H1 (cell line): ENCODE results near the gene SLC2A2. TPM values are rescaled to one million over a fixed set of nuclear protein-coding genes. Genes with fewer than 3 reads are reported as not detected.

ENCODE experiments used
- CTCF ChIA-PET: fragments of 300-600 bp; sonication (Branson Sonifier 250); formaldehyde crosslinking; loops from one replicate; lab custom pipeline; 2021; ENCODE audit not compliant: partially characterized antibody; lab: Charles Lee
- POLR2A ChIA-PET: fragments of 300-600 bp; sonication (Branson Sonifier 250); formaldehyde crosslinking; loops from one replicate; lab custom pipeline; 2021; ENCODE audit warnings: inconsistent platforms; ENCODE audit not compliant: partially characterized antibody; lab: Charles Lee
- DNase-seq, 2 experiments: peaks; one replicate each; pipeline versions ENCODE4 v3.0.0 to v3.0.0-alpha.2; 2010 to 2022; ENCODE audit warnings: low spot score in 2 of 2, low read depth in 1 of 2, mixed read lengths in 1 of 2
- FAIRE-seq: peaks from 2 replicates; lab custom pipeline; 2011; peaks lifted over from hg19 to GRCh38; lab: Jason Lieb, UNC
- H2AFZ ChIP-seq: 2 replicates; pipeline ENCODE4 v1.8.1; 2012; ENCODE audit warnings: low read length, inconsistent platforms
- H2AK5ac ChIP-seq: 2 replicates; pipeline ENCODE4 v1.6.1; 2013; ENCODE audit warnings: low read depth, low read length
- H2BK120ac ChIP-seq: replicated peaks from 2 replicates; pipeline ENCODE3; 2013; ENCODE audit warnings: low read depth, low read length, inconsistent platforms
- H2BK12ac ChIP-seq: 2 replicates; pipeline ENCODE4 v1.6.1; 2013; ENCODE audit warnings: low read depth, low read length
- H2BK15ac ChIP-seq: 2 replicates; pipeline ENCODE4 v1.6.1; 2013; ENCODE audit warnings: low read length
- H2BK20ac ChIP-seq: 2 replicates; pipeline ENCODE4 v1.6.1; 2013; ENCODE audit warnings: low read length
- H2BK5ac ChIP-seq: 2 replicates; pipeline ENCODE4 v1.6.1; 2013; ENCODE audit warnings: low read depth, low read length
- H3K14ac ChIP-seq: 2 replicates; pipeline ENCODE4 v1.6.1; 2013; ENCODE audit warnings: inconsistent platforms; ENCODE audit not compliant: insufficient read length
- H3K18ac ChIP-seq: 2 replicates; pipeline ENCODE4 v1.6.1; 2013; ENCODE audit warnings: low read length; ENCODE audit errors: extremely low read depth
- H3K23ac ChIP-seq: 2 replicates; pipeline ENCODE4 v1.6.1; 2013; ENCODE audit warnings: inconsistent platforms; ENCODE audit not compliant: insufficient read length
- H3K23me2 ChIP-seq: 2 replicates; pipeline ENCODE4 v1.6.1; 2013; ENCODE audit warnings: low read depth, low read length
- H3K27ac ChIP-seq: 2 replicates; pipeline ENCODE4 v1.6.1; 2011; ENCODE audit warnings: low read depth, low read length, inconsistent platforms
- H3K27me3 ChIP-seq, 4 experiments: replicated peaks in 1 of 4; 1 replicate in 1 of 4; 2 replicates in 3 of 4; pipeline versions ENCODE4 v1.6.1 to v1.8.1; 2011 to 2013; ENCODE audit warnings: low read length in 3 of 4, mild to moderate bottlenecking in 3 of 4, inconsistent platforms in 2 of 4, mixed read lengths in 2 of 4, moderate library complexity in 1 of 4; ENCODE audit not compliant: control insufficient read depth in 3 of 4, insufficient read depth in 3 of 4; ENCODE audit errors: extremely low read depth in 1 of 4
- H3K36me3 ChIP-seq, 4 experiments: 2 replicates each; pipeline versions ENCODE4 v1.6.1 to v1.8.1; 2011 to 2013; ENCODE audit warnings: mild to moderate bottlenecking in 4 of 4, low read length in 3 of 4, moderate library complexity in 2 of 4, control low read depth in 1 of 4, inconsistent platforms in 1 of 4; ENCODE audit not compliant: insufficient read depth in 4 of 4, control insufficient read depth in 2 of 4
- H3K4ac ChIP-seq: replicated peaks from 2 replicates; pipeline ENCODE3; 2013; ENCODE audit warnings: low read length, low read depth, mixed read lengths, inconsistent platforms; ENCODE audit not compliant: insufficient read length
- H3K4me1 ChIP-seq, 4 experiments: replicated peaks in 1 of 4; 1 replicate in 1 of 4; 2 replicates in 3 of 4; pipeline versions ENCODE4 v1.6.1 to v1.8.1; 2011 to 2013; ENCODE audit warnings: low read length in 3 of 4, inconsistent platforms in 2 of 4, mixed read lengths in 1 of 4; ENCODE audit not compliant: insufficient read depth in 4 of 4, control insufficient read depth in 3 of 4
- H3K4me2 ChIP-seq, 2 experiments: 2 replicates each; pipeline versions ENCODE4 v1.6.1 to v1.8.1; 2011 to 2013; ENCODE audit warnings: low read depth in 2 of 2, low read length in 2 of 2, control low read depth in 1 of 2, inconsistent platforms in 1 of 2, mild to moderate bottlenecking in 1 of 2; ENCODE audit not compliant: insufficient read depth in 1 of 2
- H3K4me3 ChIP-seq, 4 experiments: fragments of 200-600, 300-600 bp in 1 of 4; sonication (generic), shearing (Covaris generic), sonication (Bioruptor Twin) in 1 of 4; 2 replicates each; pipeline versions ENCODE4 v1.5.1 to v1.8.1; 2011 to 2016; ENCODE audit warnings: low read length in 4 of 4, low read depth in 3 of 4, control low read depth in 2 of 4, inconsistent platforms in 2 of 4, mild to moderate bottlenecking in 2 of 4, mixed read lengths in 1 of 4, moderate library complexity in 1 of 4; ENCODE audit not compliant: insufficient read depth in 2 of 4; ENCODE audit errors: extremely low read depth in 1 of 4
- H3K56ac ChIP-seq: replicated peaks from 2 replicates; pipeline ENCODE3; 2013; ENCODE audit warnings: low read depth, mild to moderate bottlenecking, mixed read lengths, low read length, inconsistent platforms; ENCODE audit not compliant: insufficient read length
- H3K79me1 ChIP-seq: 2 replicates; pipeline ENCODE4 v1.6.1; 2013; ENCODE audit warnings: low read depth, low read length, control low read depth
- H3K79me2 ChIP-seq, 2 experiments: 2 replicates each; pipeline versions ENCODE4 v1.6.1 to v1.8.1; 2012 to 2013; ENCODE audit warnings: low read length in 2 of 2, mild to moderate bottlenecking in 2 of 2, inconsistent platforms in 1 of 2; ENCODE audit not compliant: insufficient read depth in 2 of 2, control insufficient read depth in 1 of 2
- H3K9ac ChIP-seq, 4 experiments: replicated peaks in 1 of 4; 1 replicate in 1 of 4; 2 replicates in 3 of 4; pipeline versions ENCODE4 v1.6.1 to v1.8.1; 2011 to 2013; ENCODE audit warnings: low read depth in 3 of 4, low read length in 3 of 4, control low read depth in 2 of 4, mild to moderate bottlenecking in 2 of 4, moderate library complexity in 2 of 4, inconsistent platforms in 1 of 4; ENCODE audit errors: extremely low read depth in 1 of 4
- H3K9me3 ChIP-seq, 2 experiments: 2 replicates each; pipeline versions ENCODE4 v1.6.1 to v1.8.1; 2012 to 2013; ENCODE audit warnings: mild to moderate bottlenecking in 2 of 2, moderate library complexity in 2 of 2, control low read depth in 1 of 2, inconsistent platforms in 1 of 2, low read depth in 1 of 2, low read length in 1 of 2, mixed read lengths in 1 of 2; ENCODE audit not compliant: insufficient read depth in 2 of 2
- H4K20me1 ChIP-seq, 2 experiments: replicated peaks in 1 of 2; 2 replicates each; pipeline versions ENCODE3 to v1.8.1; 2011 to 2013; ENCODE audit warnings: inconsistent platforms in 2 of 2, low read length in 2 of 2, mild to moderate bottlenecking in 1 of 2; ENCODE audit not compliant: insufficient read depth in 2 of 2, control insufficient read depth in 1 of 2
- H4K5ac ChIP-seq: 2 replicates; pipeline ENCODE4 v1.6.1; 2013; ENCODE audit warnings: low read length, low read depth, mixed read lengths, inconsistent platforms; ENCODE audit not compliant: insufficient read length
- H4K8ac ChIP-seq: 2 replicates; pipeline ENCODE4 v1.8.0; 2013; ENCODE audit warnings: mild to moderate bottlenecking, moderate library complexity, low read length, inconsistent platforms; ENCODE audit not compliant: insufficient read depth; ENCODE audit errors: extremely low read depth
- H4K91ac ChIP-seq: replicated peaks from 2 replicates; pipeline ENCODE3; 2013; ENCODE audit warnings: low read length, mixed read lengths, inconsistent platforms; ENCODE audit not compliant: insufficient read length
- BRCA1 ChIP-seq: IDR thresholded peaks from 2 replicates; pipeline ENCODE4 v1.6.1; 2012; ENCODE audit warnings: low read depth, low read length, improper control_type of control experiment
- EGR1 ChIP-seq: IDR thresholded peaks from 2 replicates; pipeline ENCODE4 v1.6.1; 2011; ENCODE audit warnings: low read depth, low read length, borderline replicate concordance
- KDM4A ChIP-seq: IDR thresholded peaks from one replicate; pipeline ENCODE4 v1.7.1; 2012; ENCODE audit warnings: low read depth, mild to moderate bottlenecking, moderate library complexity, low read length, inconsistent platforms; ENCODE audit not compliant: severe bottlenecking
- POU5F1 ChIP-seq: IDR thresholded peaks from 2 replicates; pipeline ENCODE4 v1.6.1; 2011; ENCODE audit warnings: low read depth, mild to moderate bottlenecking, low read length, moderate library complexity
- RBBP5 ChIP-seq: IDR thresholded peaks from 2 replicates; pipeline ENCODE4 v1.7.1; 2012; ENCODE audit warnings: low read depth, mild to moderate bottlenecking, inconsistent platforms, low read length, moderate library complexity, borderline replicate concordance
- RFX5 ChIP-seq: IDR thresholded peaks from 2 replicates; pipeline ENCODE4 v1.6.1; 2011; ENCODE audit warnings: low read depth, low read length, improper control_type of control experiment, borderline replicate concordance
- RNF2 ChIP-seq: fragments of 200-900, 300-1000 bp; sonication (generic); IDR thresholded peaks from 2 replicates; pipeline ENCODE4 v1.7.1; 2016; ENCODE audit warnings: borderline replicate concordance, low read depth, mild to moderate bottlenecking, antibody characterized with exemption, low read length; ENCODE audit not compliant: poor library complexity, severe bottlenecking; ENCODE audit errors: missing control alignments
- SAP30 ChIP-seq: fragments of 300-600 bp; sonication (generic); IDR thresholded peaks from 2 replicates; pipeline ENCODE4 v1.7.1; 2012; ENCODE audit warnings: low read length, moderate library complexity, mild to moderate bottlenecking, inconsistent platforms; ENCODE audit not compliant: insufficient read depth, insufficient replicate concordance
- SIRT6 ChIP-seq: IDR thresholded peaks from one replicate; pipeline ENCODE4 v1.7.1; 2012; ENCODE audit warnings: low read length, inconsistent platforms
- SP1 ChIP-seq: IDR thresholded peaks from 2 replicates; pipeline ENCODE4 v1.6.1; 2011; ENCODE audit warnings: low read depth, low read length
- SP4 ChIP-seq: IDR thresholded peaks from 2 replicates; pipeline ENCODE4 v1.6.1; 2012; ENCODE audit warnings: low read length, inconsistent platforms
- SUZ12 ChIP-seq: fragments of 200-600 bp; sonication (generic); IDR thresholded peaks from 2 replicates; pipeline ENCODE4 v1.6.1; 2012; ENCODE audit warnings: mild to moderate bottlenecking, inconsistent platforms, low read length, moderate library complexity, mixed read lengths
- TCF12 ChIP-seq: IDR thresholded peaks from 2 replicates; pipeline ENCODE4 v1.6.1; 2011; ENCODE audit warnings: low read depth, mild to moderate bottlenecking, low read length
- USF2 ChIP-seq: IDR thresholded peaks from 2 replicates; pipeline ENCODE4 v1.6.1; 2011; ENCODE audit warnings: low read length, improper control_type of control experiment
- ZNF274 ChIP-seq: IDR thresholded peaks from 2 replicates; pipeline ENCODE4 v1.7.0; 2012; ENCODE audit warnings: low read length, borderline replicate concordance; ENCODE audit errors: extremely low read depth
- polyA plus RNA-seq, 7 experiments: library from polyadenylated mRNA; depleted of rRNA in 3 of 7; stranded (reverse) in 5 of 7; unstranded in 2 of 7; fragments of >200 nt in 5 of 7; fragments of 200-250 nt in 2 of 7; gene quantifications; 1 replicate in 5 of 7; 2 replicates in 1 of 7; 4 replicates in 1 of 7; pipeline versions ENCODE4 v1.2.1 to v1.2.3, GENCODE V29; 2011 to 2013; ENCODE audit warnings: missing spikeins in 2 of 7, mixed read lengths in 2 of 7
- total RNA-seq: library from RNA; stranded (reverse); fragmentation: NEBNext Ultra II Directional; extraction: Animal tissue kit (Norgen Biotek cat#: 25700); gene quantifications from 2 replicates; pipeline ENCODE4 v1.2.1, GENCODE V29; 2021

SLC2A2 gene
- total and polyA plus RNA-seq, 2 of the 8 experiments (the other 6 are each of a cell fraction or from before 2014, with no cell fraction given): not detected

- H4K91ac ChIP-seq: no peak overlapping the region
- ChIA-PET POLR2A (no interaction called here), CTCF (interaction anchor here (1.3 kb wide), 1 partner anchor 417 kb away, joined by 3 read pairs; no protein-coding TSS in a partner anchor)
- FAIRE-seq (no peak), DNase-seq (no peak)
- H4K5ac ChIP-seq: no peak overlapping the region
- no peak overlapping the region for H3K14ac ChIP-seq
- no peaks in the 10 kb centered on the region for H4K20me1 ChIP-seq
- H2BK15ac ChIP-seq: no peak overlapping the region
- H3K36me3 ChIP-seq: no peaks in the 10 kb centered on the region
- H2BK12ac ChIP-seq: no peak overlapping the region
- no peak overlapping the region for H3K23ac ChIP-seq
- no peak overlapping the region for H3K4me2 ChIP-seq
- no peak overlapping the region for H2AK5ac ChIP-seq
- no peak overlapping the region for H3K18ac ChIP-seq
- no peaks in the 10 kb centered on the region for H3K9me3 ChIP-seq
- H3K4me3 ChIP-seq: no peak overlapping the region
- H3K27me3 ChIP-seq: no peaks in the 10 kb centered on the region
- no peak overlapping the region for H3K9ac ChIP-seq
- no peak overlapping the region for H3K56ac ChIP-seq
- H3K4me1 ChIP-seq: peaks cover 0 to 4% (median 0%) of the 10 kb centered on the region in 4 experiments; a peak in 1 of 7 replicates
- no peak overlapping the region for H4K8ac ChIP-seq
- H2AFZ ChIP-seq: no peak overlapping the region
- H3K79me2 ChIP-seq: no peaks in the 10 kb centered on the region
- no peak overlapping the region for H2BK20ac ChIP-seq
- no peaks in the 10 kb centered on the region for H3K23me2 ChIP-seq
- no peaks in the 10 kb centered on the region for H3K79me1 ChIP-seq
- no peak overlapping the region for H2BK120ac ChIP-seq
- no peak overlapping the region for H3K4ac ChIP-seq
- no peak overlapping the region for H3K27ac ChIP-seq
- no peak overlapping the region for H2BK5ac ChIP-seq
- TF ChIP-seq EGR1 (no peak), KDM4A (no peak), RNF2 (no peak), SP1 (no peak), POU5F1 (no peak), TCF12 (no peak), ZNF274 (no peak), SP4 (no peak), RFX5 (no peak), SAP30 (no peak), RBBP5 (no peak), USF2 (no peak), SIRT6 (no peak), SUZ12 (no peak), BRCA1 (no peak)
Observed at GRCh38 chr3:170956647-170957046, 69.9 kb downstream of the SLC2A2 start.
